Ovary (tissue), 3 donors: ENCODE results near the gene MAL.

Source experiments
- EP300 ChIP-seq: sonication (generic); formaldehyde crosslinking; IDR thresholded peaks from one replicate; pipeline ENCODE4 v1.6.1; 2017; ENCODE audit warnings: antibody characterized with exemption
- POLR2A ChIP-seq: fragments of 450-650 bp; IDR thresholded peaks from one replicate; pipeline ENCODE4 v1.6.1; 2017; ENCODE audit warnings: antibody characterized with exemption, mild to moderate bottlenecking, moderate library complexity
- TF ChIP-seq, protein P1 (sequence below), 3 donors: fragments of 450-650 bp in 2 of 3; fragments of 200-600 bp in 1 of 3; IDR thresholded peaks; one replicate each; pipeline versions ENCODE4 v1.5.1 to v1.8.0; 2016 to 2022; ENCODE audit warnings: antibody characterized with exemption in 3 of 3, mild to moderate bottlenecking in 1 of 3
- donor health status: DM: no; HTN: no; CAD: no.

DNA sequence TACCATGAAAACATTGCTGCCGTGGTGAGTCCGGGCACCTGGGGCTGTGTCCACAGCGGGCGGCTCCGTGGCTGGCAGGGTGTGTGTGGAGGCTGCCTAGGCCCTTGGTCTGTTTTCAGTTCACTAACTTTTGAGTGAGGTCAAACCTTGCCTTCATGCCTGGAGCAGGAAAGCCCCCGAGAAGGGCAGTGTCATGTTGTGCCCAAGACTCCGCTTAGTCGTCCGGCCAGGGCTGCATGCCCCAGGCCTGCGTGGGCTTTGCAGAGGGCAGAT lies 24.1 kb downstream of the MAL start:
- TF ChIP-seq, protein P1, sequence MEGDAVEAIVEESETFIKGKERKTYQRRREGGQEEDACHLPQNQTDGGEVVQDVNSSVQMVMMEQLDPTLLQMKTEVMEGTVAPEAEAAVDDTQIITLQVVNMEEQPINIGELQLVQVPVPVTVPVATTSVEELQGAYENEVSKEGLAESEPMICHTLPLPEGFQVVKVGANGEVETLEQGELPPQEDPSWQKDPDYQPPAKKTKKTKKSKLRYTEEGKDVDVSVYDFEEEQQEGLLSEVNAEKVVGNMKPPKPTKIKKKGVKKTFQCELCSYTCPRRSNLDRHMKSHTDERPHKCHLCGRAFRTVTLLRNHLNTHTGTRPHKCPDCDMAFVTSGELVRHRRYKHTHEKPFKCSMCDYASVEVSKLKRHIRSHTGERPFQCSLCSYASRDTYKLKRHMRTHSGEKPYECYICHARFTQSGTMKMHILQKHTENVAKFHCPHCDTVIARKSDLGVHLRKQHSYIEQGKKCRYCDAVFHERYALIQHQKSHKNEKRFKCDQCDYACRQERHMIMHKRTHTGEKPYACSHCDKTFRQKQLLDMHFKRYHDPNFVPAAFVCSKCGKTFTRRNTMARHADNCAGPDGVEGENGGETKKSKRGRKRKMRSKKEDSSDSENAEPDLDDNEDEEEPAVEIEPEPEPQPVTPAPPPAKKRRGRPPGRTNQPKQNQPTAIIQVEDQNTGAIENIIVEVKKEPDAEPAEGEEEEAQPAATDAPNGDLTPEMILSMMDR (IDR thresholded peaks at IDR 0.05), result no peak
- TF ChIP-seq POLR2A (no peak), EP300 (no peak)
